Parathyroid adenoma (tissue), 2 donors: Measurements from ENCODE around the gene TMEM212.
A peak's percentile ranks its signal among the peaks of the same experiment; 100 is the strongest.

ENCODE experiments used
- H2AFZ ChIP-seq: fragments of 300-600 bp; sonication (generic); one replicate; pipeline ENCODE4 v1.7.0; 2017; ENCODE audit warnings: antibody characterized with exemption, mild to moderate bottlenecking
- H3K27ac ChIP-seq: fragments of 300-600 bp; sonication (generic); one replicate; pipeline ENCODE4 v1.7.0; 2017
- H3K27me3 ChIP-seq: fragments of 300-600 bp; sonication (generic); one replicate; pipeline ENCODE4 v1.7.0; 2017; ENCODE audit warnings: low read length; ENCODE audit not compliant: control insufficient read depth, insufficient read depth
- H3K36me3 ChIP-seq: fragments of 300-600 bp; sonication (generic); one replicate; pipeline ENCODE4 v1.7.0; 2017; ENCODE audit warnings: low read length; ENCODE audit not compliant: control insufficient read depth, insufficient read depth
- H3K4me1 ChIP-seq: fragments of 300-600 bp; sonication (generic); one replicate; pipeline ENCODE4 v1.7.0; 2017; ENCODE audit warnings: control low read depth
- H3K4me2 ChIP-seq: fragments of 300-600 bp; sonication (generic); one replicate; pipeline ENCODE4 v1.7.0; 2017; ENCODE audit warnings: low read length
- H3K4me3 ChIP-seq: fragments of 300-600 bp; sonication (generic); one replicate; pipeline ENCODE4 v1.7.0; 2017; ENCODE audit warnings: low read depth, low read length
- H3K79me2 ChIP-seq: fragments of 300-600 bp; sonication (generic); one replicate; pipeline ENCODE4 v1.7.0; 2017; ENCODE audit warnings: control low read depth
- H3K9ac ChIP-seq: fragments of 300-600 bp; sonication (generic); one replicate; pipeline ENCODE4 v1.7.0; 2017; ENCODE audit warnings: mild to moderate bottlenecking
- H3K9me3 ChIP-seq: fragments of 300-600 bp; sonication (generic); one replicate; pipeline ENCODE4 v1.7.0; 2017; ENCODE audit warnings: low read length; ENCODE audit not compliant: control insufficient read depth
- CTCF ChIP-seq: fragments of 300-600 bp; sonication (generic); IDR thresholded peaks from one replicate; pipeline ENCODE4 v1.7.0; 2017; ENCODE audit warnings: antibody characterized with exemption, mild to moderate bottlenecking
- donor health status: primary hyperparathyroidism.

Gene TMEM212

GRCh38 chr3:171809861-171810628 lies 33.1 kb upstream of the TMEM212 start, which contains the start of gene PLD1:
PLD1 (minus strand) TSS chr3:171810483; CDS start chr3:171738051, 72,432 bp downstream.
- peak within 1 kb of the TSS; percentile 85 for H2AFZ ChIP-seq
- H3K27ac ChIP-seq = peak within 1 kb of the TSS; percentile 81
- TF ChIP-seq CTCF = no peak
- H3K79me2 ChIP-seq = no peaks in the 10 kb centered on the region
- H3K36me3 ChIP-seq = no peaks in the 10 kb centered on the region
- no peaks in the 10 kb centered on the region for H3K27me3 ChIP-seq
- peaks cover 4% of the 10 kb centered on the region for H3K4me1 ChIP-seq
- H3K9ac ChIP-seq = peak within 1 kb of the TSS; percentile 13
- H3K9me3 ChIP-seq = no peaks in the 10 kb centered on the region
- H3K4me2 ChIP-seq = peak within 1 kb of the TSS; percentile 85
- peak within 1 kb of the TSS; percentile 81 for H3K4me3 ChIP-seq

GRCh38 chr3:171810629-171811294 lies 32.4 kb upstream of the TMEM212 start:
- Histone ChIP-seq H3K9ac (peak overlapping the region; percentile 4), H3K27ac (peak overlapping the region; percentile 81), H3K79me2 (no peaks in the 10 kb centered on the region), H3K27me3 (no peaks in the 10 kb centered on the region), H3K36me3 (no peaks in the 10 kb centered on the region), H3K4me2 (peak overlapping the region; percentile 85), H3K4me3 (peak overlapping the region; percentile 81), H2AFZ (peak overlapping the region; percentile 85), H3K9me3 (no peaks in the 10 kb centered on the region), H3K4me1 (peaks cover 4% of the 10 kb centered on the region)
- no peak for TF ChIP-seq CTCF

GRCh38 chr3:171811295-171811912 lies 31.7 kb upstream of the TMEM212 start:
- TF ChIP-seq CTCF = no peak
- Histone ChIP-seq H3K9ac (no peak overlapping the region), H3K4me1 (peaks cover 4% of the 10 kb centered on the region), H3K36me3 (no peaks in the 10 kb centered on the region), H3K9me3 (no peaks in the 10 kb centered on the region), H3K79me2 (no peaks in the 10 kb centered on the region), H2AFZ (no peak overlapping the region), H3K4me2 (no peak overlapping the region), H3K27me3 (no peaks in the 10 kb centered on the region), H3K4me3 (no peak overlapping the region), H3K27ac (no peak overlapping the region)

GRCh38 chr3:171811913-171812335 lies 31.2 kb upstream of the TMEM212 start:
- H3K4me1 ChIP-seq = peaks cover 4% of the 10 kb centered on the region

More at GRCh38 chr3:171811913-171812335, 31.2 kb upstream of the TMEM212 start:
- no peaks in the 10 kb centered on the region for H3K9me3 ChIP-seq
- H3K4me3 ChIP-seq = no peak overlapping the region
- no peak overlapping the region for H3K9ac ChIP-seq
- TF ChIP-seq CTCF = no peak
- no peaks in the 10 kb centered on the region for H3K79me2 ChIP-seq
- H3K36me3 ChIP-seq = no peaks in the 10 kb centered on the region
- H3K27me3 ChIP-seq = no peaks in the 10 kb centered on the region
- H2AFZ ChIP-seq = no peak overlapping the region
- no peak overlapping the region for H3K4me2 ChIP-seq
- no peak overlapping the region for H3K27ac ChIP-seq
